HG02885 (cell line): ENCODE measurements around the gene FBXW5.

Experiments used
- ATAC-seq: cut with Tn5 transposase; IDR thresholded peaks from one replicate; pipeline ENCODE4 v1.9.1; 2021; ENCODE audit warnings: mild to moderate bottlenecking; ENCODE audit not compliant: unreplicated experiment, poor library complexity

FBXW5 gene

GRCh38 chr9:136978073-136978864 lies 33.7 kb upstream of the FBXW5 start:
- no peak for ATAC-seq

- ATAC-seq = no peak
Observed at GRCh38 chr9:136977649-136978072, 33.1 kb upstream of the FBXW5 start.

GRCh38 chr9:136977223-136977622 lies 32.7 kb upstream of the FBXW5 start, which contains the start of gene PTGDS:
Gene PTGDS (plus strand): TSS chr9:136977504. CDS start chr9:136977579, 75 bp downstream.
- no peak for ATAC-seq

GRCh38 chr9:136975644-136976043 lies 31.1 kb upstream of the FBXW5 start:
- no peak for ATAC-seq

GRCh38 chr9:136974817-136975535 lies 30.4 kb upstream of the FBXW5 start:
- no peak for ATAC-seq

GRCh38 chr9:136973618-136974617 lies 29.4 kb upstream of the FBXW5 start:
- ATAC-seq = no peak

GRCh38 chr9:136972743-136973142 lies 28.2 kb upstream of the FBXW5 start:
- no peak for ATAC-seq

- no peak for ATAC-seq
Observed at GRCh38 chr9:136972335-136972734, 27.8 kb upstream of the FBXW5 start.

GRCh38 chr9:136971746-136972145 lies 27.2 kb upstream of the FBXW5 start:
- ATAC-seq = no peak

- ATAC-seq = no peak
Observed at GRCh38 chr9:136970361-136970760, 25.8 kb upstream of the FBXW5 start.

- no peak for ATAC-seq
Observed at GRCh38 chr9:136969774-136970173, 25.2 kb upstream of the FBXW5 start.

GRCh38 chr9:136969150-136969549 lies 24.6 kb upstream of the FBXW5 start:
- ATAC-seq = no peak

- no peak for ATAC-seq
Observed at GRCh38 chr9:136968333-136969127, 24.0 kb upstream of the FBXW5 start.

GRCh38 chr9:136965771-136966484 lies 21.4 kb upstream of the FBXW5 start:
- ATAC-seq = no peak

GRCh38 chr9:136964833-136965422 lies 20.4 kb upstream of the FBXW5 start:
- no peak for ATAC-seq

- no peak for ATAC-seq
Observed at GRCh38 chr9:136964171-136964689, 19.7 kb upstream of the FBXW5 start.

GRCh38 chr9:136963751-136964150 lies 19.2 kb upstream of the FBXW5 start:
- ATAC-seq = no peak

GRCh38 chr9:136963341-136963740 lies 18.8 kb upstream of the FBXW5 start:
- ATAC-seq = no peak
